Cardiac fibroblast (primary cell): ENCODE data around the gene EML6.
A peak's percentile ranks its signal among the peaks of the same experiment; 100 is the strongest.

Source experiments
- DNase-seq, 2 donors: peaks; one replicate each; pipeline versions ENCODE4 v3.0.0 to v3.0.0-alpha.2; 2010; ENCODE audit warnings: low read depth in 2 of 2
- H3K4me3 ChIP-seq, 2 donors: replicated peaks in 1 of 2; 1 replicate in 1 of 2; 2 replicates in 1 of 2; pipeline ENCODE4 v1.5.1; 2011; ENCODE audit warnings: low read depth in 2 of 2, low read length in 2 of 2, mild to moderate bottlenecking in 2 of 2, moderate library complexity in 1 of 2
- CTCF ChIP-seq: IDR thresholded peaks from one replicate; pipeline ENCODE4 v1.5.1; 2011; ENCODE audit warnings: low read depth, mild to moderate bottlenecking, low read length, inconsistent platforms

Gene EML6

GRCh38 chr2:54772110-54772509, 48.6 kb downstream of the EML6 start:
- DNase-seq, result peak; percentile 57 to 80
- H3K4me3 ChIP-seq, result no peak overlapping the region
- no peak for TF ChIP-seq CTCF

- H3K4me3 ChIP-seq, result no peak overlapping the region
- no peak for TF ChIP-seq CTCF
- peak in 1 of 2 donors; percentile 22 for DNase-seq
Observed at GRCh38 chr2:54772531-54772930, 49.1 kb downstream of the EML6 start.

- TF ChIP-seq CTCF, result no peak
- H3K4me3 ChIP-seq, result no peak overlapping the region
- no peak for DNase-seq
Observed at GRCh38 chr2:54773233-54773632, 49.8 kb downstream of the EML6 start.

- DNase-seq, result peak; percentile 14 to 32
- no peak overlapping the region for H3K4me3 ChIP-seq
- peak; percentile 34 for TF ChIP-seq CTCF
Observed at GRCh38 chr2:54773838-54774237, 50.4 kb downstream of the EML6 start.

- DNase-seq, result peak in 1 of 2 donors; percentile 23
- H3K4me3 ChIP-seq, result no peak overlapping the region
- no peak for TF ChIP-seq CTCF
Observed at GRCh38 chr2:54775710-54776109, 52.2 kb downstream of the EML6 start.

GRCh38 chr2:54776494-54776893, 53.0 kb downstream of the EML6 start:
- H3K4me3 ChIP-seq, result no peak overlapping the region
- no peak for DNase-seq
- no peak for TF ChIP-seq CTCF

- no peak for DNase-seq
- TF ChIP-seq CTCF, result no peak
- no peak overlapping the region for H3K4me3 ChIP-seq
Observed at GRCh38 chr2:54783349-54783748, 59.9 kb downstream of the EML6 start.
